Nephron (organoid): ENCODE data around the gene KCNH1.
"Not testable (repeated sequence)": the region's sequence is repeated elsewhere in the genome, so short reads cannot be mapped to it uniquely, and the experiment has no call there.

Experiments
- H3K27ac Mint-ChIP-seq, 3 experiments: 2 replicates each; pipeline ENCODE4 v1.8.0; 2020; ENCODE audit warnings: mixed read lengths in 3 of 3, mild to moderate bottlenecking in 2 of 3, moderate library complexity in 1 of 3
- H3K27me3 Mint-ChIP-seq: 2 replicates; pipeline ENCODE4 v1.8.0; 2021; ENCODE audit warnings: low read depth, mild to moderate bottlenecking, moderate library complexity, mixed read lengths
- H3K36me3 Mint-ChIP-seq: 2 replicates; pipeline ENCODE4 v1.8.0; 2020; ENCODE audit warnings: low read depth, mixed read lengths
- H3K4me1 Mint-ChIP-seq: 2 replicates; pipeline ENCODE4 v1.8.0; 2020; ENCODE audit warnings: mixed read lengths
- H3K4me3 Mint-ChIP-seq, 3 experiments: 2 replicates each; pipeline ENCODE4 v1.8.0; 2020; ENCODE audit warnings: mild to moderate bottlenecking in 3 of 3, mixed read lengths in 3 of 3, moderate library complexity in 2 of 3
- H3K9me3 Mint-ChIP-seq: 2 replicates; pipeline ENCODE4 v1.8.0; 2020; ENCODE audit warnings: mixed read lengths
- TF ChIP-seq, protein P1 (sequence below), 3 experiments: fragments of 200-600 bp; sonication (generic); IDR thresholded peaks; one replicate each; pipeline ENCODE4 v1.5.0; 2021; ENCODE audit warnings: antibody characterized with exemption in 3 of 3; ENCODE audit not compliant: unreplicated experiment in 3 of 3

The KCNH1 gene

DNA sequence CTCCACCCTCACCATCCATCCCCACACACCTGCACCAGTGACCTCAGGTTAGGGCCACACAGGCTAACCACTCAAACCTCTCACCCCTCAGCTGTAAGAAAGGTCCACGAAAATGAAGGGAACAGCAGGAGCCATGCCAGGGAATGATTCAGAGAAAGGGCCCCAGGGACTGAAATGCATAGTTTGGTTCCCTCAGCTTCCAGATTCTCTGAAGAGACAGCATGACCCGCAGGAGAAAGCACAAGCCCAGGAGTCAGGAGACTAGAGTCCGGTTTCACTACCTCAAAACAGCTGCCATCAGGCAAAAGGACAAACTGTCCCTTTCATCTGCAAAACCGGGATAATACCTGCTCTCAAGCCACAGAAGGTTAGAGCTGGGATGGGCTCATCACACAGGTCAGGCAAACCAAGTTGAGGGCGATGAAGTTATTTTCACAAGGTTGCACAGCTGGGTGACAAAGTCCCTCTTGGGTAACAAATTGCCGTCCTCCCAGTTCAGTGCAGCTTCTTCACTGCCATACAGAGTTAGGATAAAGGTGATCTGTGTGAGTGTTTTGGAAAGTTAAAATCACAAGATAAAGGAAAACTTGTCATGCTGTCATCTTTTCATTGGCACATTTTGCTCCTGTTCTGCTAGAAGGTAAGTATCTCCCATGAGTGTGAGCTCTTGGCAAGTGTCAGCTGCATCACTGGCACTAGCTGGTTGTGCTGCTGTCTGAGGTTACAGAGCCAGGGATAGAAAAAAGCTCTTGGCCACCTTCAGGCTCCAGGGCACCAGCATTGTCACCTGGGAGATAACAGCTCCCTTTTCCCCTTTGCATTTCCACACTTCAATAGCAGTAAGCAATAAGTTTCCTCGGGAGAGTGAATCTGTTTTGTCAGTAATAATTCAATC is 120.4 kb downstream of the KCNH1 start:
- Mint-ChIP-seq H3K4me1 (no peaks in the 10 kb centered on the region), H3K27me3 (peaks cover 41% of the 10 kb centered on the region), H3K9me3 (peaks cover 3% of the 10 kb centered on the region), H3K4me3 (no peak overlapping the region), H3K36me3 (no peaks in the 10 kb centered on the region), H3K27ac (no peak overlapping the region)
- TF ChIP-seq, protein P1, sequence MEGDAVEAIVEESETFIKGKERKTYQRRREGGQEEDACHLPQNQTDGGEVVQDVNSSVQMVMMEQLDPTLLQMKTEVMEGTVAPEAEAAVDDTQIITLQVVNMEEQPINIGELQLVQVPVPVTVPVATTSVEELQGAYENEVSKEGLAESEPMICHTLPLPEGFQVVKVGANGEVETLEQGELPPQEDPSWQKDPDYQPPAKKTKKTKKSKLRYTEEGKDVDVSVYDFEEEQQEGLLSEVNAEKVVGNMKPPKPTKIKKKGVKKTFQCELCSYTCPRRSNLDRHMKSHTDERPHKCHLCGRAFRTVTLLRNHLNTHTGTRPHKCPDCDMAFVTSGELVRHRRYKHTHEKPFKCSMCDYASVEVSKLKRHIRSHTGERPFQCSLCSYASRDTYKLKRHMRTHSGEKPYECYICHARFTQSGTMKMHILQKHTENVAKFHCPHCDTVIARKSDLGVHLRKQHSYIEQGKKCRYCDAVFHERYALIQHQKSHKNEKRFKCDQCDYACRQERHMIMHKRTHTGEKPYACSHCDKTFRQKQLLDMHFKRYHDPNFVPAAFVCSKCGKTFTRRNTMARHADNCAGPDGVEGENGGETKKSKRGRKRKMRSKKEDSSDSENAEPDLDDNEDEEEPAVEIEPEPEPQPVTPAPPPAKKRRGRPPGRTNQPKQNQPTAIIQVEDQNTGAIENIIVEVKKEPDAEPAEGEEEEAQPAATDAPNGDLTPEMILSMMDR (IDR thresholded peaks at IDR 0.05; ENCODE audit: unreplicated experiment in 3 of 3) = no peak

DNA sequence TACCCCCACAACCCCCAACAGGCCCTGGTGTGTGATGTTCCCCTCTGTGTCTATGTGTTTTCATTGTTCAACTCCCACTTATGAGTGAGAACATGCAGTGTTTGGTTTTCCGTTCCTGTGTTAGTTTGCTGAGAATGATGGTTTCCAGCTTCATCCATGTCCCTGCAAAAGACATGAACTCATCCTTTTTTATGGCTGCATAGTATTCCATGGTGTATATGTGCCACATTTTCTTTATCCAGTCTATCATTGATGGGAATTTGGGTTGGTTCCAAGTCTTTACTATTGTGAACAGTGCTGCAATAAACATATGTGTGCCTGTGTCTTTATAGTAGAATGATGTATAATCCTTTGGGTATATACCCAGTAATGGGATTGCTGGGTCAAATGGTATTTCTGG is 122.8 kb downstream of the KCNH1 start:
- H3K4me3 Mint-ChIP-seq, H3K9me3 Mint-ChIP-seq, H3K27ac Mint-ChIP-seq, H3K36me3 Mint-ChIP-seq, H3K4me1 Mint-ChIP-seq: not testable (repeated sequence)
- peaks cover 41% of the 10 kb centered on the region for H3K27me3 Mint-ChIP-seq

GRCh38 chr1:211009944-211010343 is 124.0 kb downstream of the KCNH1 start:
- TF ChIP-seq, protein P1 (IDR thresholded peaks at IDR 0.05; ENCODE audit: unreplicated experiment in 3 of 3) = no peak
- no peak overlapping the region for H3K4me3 Mint-ChIP-seq
- H3K27me3 Mint-ChIP-seq = peaks cover 36% of the 10 kb centered on the region
- peaks cover 3% of the 10 kb centered on the region for H3K9me3 Mint-ChIP-seq
- no peaks in the 10 kb centered on the region for H3K36me3 Mint-ChIP-seq
- H3K27ac Mint-ChIP-seq = no peak overlapping the region
- no peaks in the 10 kb centered on the region for H3K4me1 Mint-ChIP-seq

DNA sequence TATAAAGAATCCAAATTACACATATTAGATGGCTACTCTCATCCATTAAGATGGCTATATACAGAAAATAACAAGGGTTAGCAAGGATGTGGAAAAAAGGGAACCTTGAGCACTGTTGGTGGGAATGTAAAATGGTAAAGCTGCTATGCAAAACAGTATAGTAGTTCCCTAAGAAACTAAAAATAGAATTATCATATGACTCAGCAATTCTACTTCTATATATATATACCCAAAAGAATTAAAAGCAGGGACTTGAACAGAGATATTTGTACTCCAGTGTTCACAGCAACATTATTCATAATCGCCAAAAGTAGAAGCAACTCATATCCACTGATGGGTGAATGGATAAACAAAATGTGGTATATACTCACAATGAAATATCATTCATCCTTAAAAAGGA is 126.1 kb downstream of the KCNH1 start:
- Mint-ChIP-seq H3K4me1 (no peaks in the 10 kb centered on the region), H3K9me3 (peaks cover 3% of the 10 kb centered on the region), H3K27me3 (peaks cover 17% of the 10 kb centered on the region), H3K36me3 (no peaks in the 10 kb centered on the region), H3K27ac (no peak overlapping the region), H3K4me3 (no peak overlapping the region)
- TF ChIP-seq, protein P1 (IDR thresholded peaks at IDR 0.05; ENCODE audit: unreplicated experiment in 3 of 3) = no peak

- not testable (repeated sequence) for H3K36me3 Mint-ChIP-seq, H3K27ac Mint-ChIP-seq, H3K27me3 Mint-ChIP-seq, H3K4me3 Mint-ChIP-seq, H3K4me1 Mint-ChIP-seq
- H3K9me3 Mint-ChIP-seq = peaks cover 22% of the 10 kb centered on the region
Observed at GRCh38 chr1:210995931-210996330, 138.0 kb downstream of the KCNH1 start.

DNA sequence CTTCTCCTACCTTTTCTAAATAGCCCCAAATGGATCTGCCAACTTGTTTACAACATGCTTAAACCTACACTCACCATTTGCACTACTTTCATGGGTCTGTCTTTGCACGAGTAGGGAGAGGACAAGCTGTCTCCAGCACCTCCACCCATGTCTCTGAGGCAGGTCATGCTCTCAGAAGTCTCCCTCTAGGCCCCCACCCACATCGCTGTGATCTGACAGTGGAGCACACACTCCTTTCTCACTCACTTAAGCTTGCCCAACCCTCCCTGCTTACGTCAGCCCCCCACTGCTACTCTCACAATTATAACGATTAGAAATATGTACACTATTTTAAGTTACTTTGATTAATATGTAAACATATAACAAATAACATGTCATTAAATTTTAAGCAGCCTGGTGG is 141.1 kb downstream of the KCNH1 start:
- Mint-ChIP-seq H3K27me3 (peaks cover 9% of the 10 kb centered on the region), H3K27ac (no peak overlapping the region), H3K9me3 (peaks cover 21% of the 10 kb centered on the region), H3K36me3 (no peaks in the 10 kb centered on the region), H3K4me3 (no peak overlapping the region), H3K4me1 (no peaks in the 10 kb centered on the region)
- TF ChIP-seq, protein P1 (IDR thresholded peaks at IDR 0.05; ENCODE audit: unreplicated experiment in 3 of 3) = no peak

DNA sequence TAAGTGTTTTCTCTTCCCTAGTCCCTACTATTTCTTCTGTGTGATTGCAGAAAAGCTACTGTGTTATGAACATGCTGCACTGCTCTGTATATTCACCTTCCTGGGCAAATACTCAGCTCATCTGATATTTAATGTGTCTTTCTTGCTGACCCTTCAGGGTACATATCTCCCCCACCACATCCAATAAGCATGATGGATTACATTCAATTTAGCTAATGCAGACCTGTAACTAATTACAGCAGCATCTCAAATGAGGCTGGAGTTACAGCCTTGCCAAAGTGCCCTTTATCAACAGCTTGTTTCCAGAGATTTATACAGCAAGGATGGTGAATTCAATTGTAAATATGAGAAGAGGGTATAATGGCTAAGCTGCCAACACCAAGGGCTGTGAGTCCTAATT is 144.0 kb downstream of the KCNH1 start:
- TF ChIP-seq, protein P1 (IDR thresholded peaks at IDR 0.05; ENCODE audit: unreplicated experiment in 3 of 3) = no peak
- H3K36me3 Mint-ChIP-seq = no peaks in the 10 kb centered on the region
- peaks cover 13% of the 10 kb centered on the region for H3K27me3 Mint-ChIP-seq
- H3K27ac Mint-ChIP-seq = no peak overlapping the region
- no peak overlapping the region for H3K4me3 Mint-ChIP-seq
- no peaks in the 10 kb centered on the region for H3K4me1 Mint-ChIP-seq
- peaks cover 22% of the 10 kb centered on the region for H3K9me3 Mint-ChIP-seq
